Stimulated activated CD8-positive, alpha-beta memory T cell treated with anti-CD3 and anti-CD28 coated beads, Interleukin-12 subunit alpha, Interleukin-12 subunit beta, amount 100 ng/mL, for 24 hours (primary cell): ENCODE results near the gene ATP6V1G3.
"Not testable (repeated sequence)": the region's sequence is repeated elsewhere in the genome, so short reads cannot be mapped to it uniquely, and the experiment has no call there.

Experiments used
- DNase-seq: peaks from one replicate; pipeline ENCODE4 v3.0.0-alpha.2; 2020; ENCODE audit errors: extremely low read depth

ATP6V1G3 gene

DNA sequence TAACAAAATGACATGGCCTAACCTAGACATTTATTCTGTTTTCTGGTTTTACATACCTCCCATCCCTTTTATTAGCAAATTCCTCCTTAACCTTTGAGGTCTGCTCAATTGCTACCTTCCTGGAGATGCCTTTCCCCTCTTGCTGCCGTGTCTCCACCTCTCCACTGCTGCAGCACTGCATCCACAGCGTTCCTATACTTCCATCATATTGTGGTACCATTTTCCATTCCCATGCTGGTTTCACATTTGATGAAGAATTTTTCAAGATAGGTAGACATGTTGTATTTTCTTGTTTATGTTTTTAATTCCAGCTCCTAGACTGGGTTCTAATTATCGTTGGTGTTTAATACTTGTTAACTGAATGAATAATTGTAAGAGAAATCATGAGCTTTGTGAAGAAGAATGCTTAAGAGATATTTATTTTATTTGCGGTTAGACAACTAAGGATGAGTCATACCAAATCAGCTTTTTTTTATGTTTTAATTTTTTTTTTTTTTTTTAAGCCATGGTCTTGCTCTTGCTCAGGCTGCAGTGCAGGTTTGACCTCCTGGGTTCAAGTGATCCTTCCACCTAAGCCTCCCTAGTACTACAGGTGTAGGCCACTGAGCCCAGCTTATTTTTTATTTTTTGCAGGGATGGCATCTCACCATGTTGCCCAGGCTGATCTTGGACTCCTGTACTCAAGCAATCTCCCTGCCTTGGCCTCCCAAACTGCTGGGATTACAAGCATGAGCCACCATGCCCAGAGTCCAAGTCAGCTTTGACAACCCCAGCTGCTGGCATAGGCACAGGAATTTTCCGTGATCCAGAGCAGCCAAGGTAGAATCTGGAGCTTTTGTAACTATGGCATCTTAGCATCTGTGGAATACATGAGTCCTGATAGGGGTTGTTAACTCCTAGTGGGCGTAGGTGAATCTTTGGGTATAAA is 44.0 kb downstream of the ATP6V1G3 start:
- no peak for DNase-seq

DNA sequence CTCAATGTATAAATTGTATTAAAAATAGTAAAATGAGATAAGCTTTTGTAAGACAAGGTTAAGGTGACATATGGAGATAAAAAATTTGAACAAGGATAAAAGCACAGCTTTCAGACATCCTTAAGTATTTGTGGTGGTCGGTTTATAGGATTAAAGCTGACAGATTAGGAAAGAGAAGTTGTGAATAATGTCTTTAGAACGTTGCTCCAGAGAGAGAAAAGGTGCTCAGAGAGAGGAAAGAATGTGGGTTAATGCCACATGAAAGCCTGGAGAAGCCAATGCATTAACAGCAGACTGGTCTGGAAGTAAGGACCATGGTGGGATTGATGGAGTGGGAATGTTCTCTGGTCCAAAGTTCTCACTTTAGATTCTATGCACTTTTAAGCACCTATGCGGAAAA is 44.8 kb downstream of the ATP6V1G3 start:
- DNase-seq = no peak

DNA sequence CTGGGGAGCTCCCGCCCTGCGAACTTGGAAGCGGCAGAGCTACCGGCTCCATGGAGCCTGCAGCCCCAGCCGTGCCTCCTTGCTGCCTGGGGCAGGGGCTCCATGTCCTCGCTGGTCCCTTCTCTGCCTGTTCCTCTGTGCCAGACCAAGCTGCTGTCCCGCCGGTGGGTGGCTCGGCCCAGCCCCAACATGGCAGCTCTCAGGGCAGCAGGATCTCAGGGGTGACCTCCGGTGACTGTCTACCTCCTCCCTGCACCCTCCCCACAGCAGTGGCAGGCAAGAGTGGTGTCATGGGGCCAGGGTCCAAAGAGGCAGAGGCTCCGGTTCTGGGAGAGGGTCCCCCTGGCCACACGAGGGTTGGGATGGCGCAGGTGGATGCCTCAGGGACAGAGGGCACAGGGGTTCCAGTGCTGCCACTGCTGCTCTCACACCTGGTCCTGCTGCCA is 45.8 kb downstream of the ATP6V1G3 start:
- DNase-seq = no peak

DNA sequence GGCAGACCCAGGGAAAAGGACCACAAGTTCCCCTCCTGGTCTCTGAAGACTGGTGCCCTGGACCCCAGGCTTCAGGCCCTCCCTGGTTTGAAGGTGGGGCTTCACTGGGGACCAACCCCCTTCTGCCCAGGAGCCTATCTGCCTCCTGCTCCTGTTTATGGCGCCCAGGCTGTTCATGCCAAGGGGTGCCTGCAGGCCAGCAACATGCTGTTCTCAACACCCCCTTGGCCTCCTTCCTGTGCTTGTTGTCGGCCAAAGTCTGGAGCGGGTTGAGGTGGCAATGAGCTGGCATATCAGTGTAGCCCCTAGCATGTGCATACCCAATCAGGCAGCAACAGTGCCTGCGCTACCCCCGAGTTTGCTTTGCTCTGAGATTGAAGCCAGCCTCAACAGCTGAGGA is 46.3 kb downstream of the ATP6V1G3 start:
- DNase-seq = no peak

DNA sequence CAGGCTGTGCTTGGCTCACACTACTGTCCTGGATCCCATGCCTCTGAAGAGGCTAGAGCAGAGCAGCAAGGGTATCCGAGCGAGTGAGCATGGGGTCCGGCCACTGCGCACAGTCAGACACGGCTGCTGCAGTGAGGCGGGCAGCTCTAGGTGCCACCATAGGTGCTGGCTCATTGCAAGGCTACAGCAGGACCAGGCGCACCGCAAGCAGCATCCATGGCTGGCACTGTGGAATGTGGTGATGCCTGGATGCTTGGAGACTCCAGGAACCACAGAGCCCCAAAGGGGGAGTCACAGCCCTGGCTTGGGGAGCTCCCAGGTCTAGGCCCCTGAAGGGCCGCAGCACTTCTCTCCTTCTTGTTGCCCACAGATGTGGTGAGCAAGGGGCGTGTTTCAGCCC is 47.2 kb downstream of the ATP6V1G3 start:
- no peak for DNase-seq

DNA sequence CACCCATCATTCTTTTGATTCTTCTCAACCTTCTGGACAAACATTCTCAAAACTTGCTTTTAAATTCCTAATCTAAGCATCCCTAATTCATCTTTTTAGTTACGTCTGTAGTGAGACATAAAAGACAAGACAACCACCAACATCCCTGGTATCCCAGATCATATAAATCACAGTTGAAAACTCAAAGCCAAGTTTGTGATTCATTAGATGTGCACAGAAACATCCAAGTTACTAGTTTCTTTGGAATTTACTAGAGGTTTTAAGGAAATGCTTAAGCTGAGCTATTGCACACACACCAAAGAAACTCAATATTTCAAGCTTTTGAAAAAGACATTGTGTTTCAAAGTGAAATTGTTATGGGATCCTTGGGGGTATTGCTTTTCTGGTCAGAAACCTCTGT is 47.6 kb downstream of the ATP6V1G3 start:
- no peak for DNase-seq

DNA sequence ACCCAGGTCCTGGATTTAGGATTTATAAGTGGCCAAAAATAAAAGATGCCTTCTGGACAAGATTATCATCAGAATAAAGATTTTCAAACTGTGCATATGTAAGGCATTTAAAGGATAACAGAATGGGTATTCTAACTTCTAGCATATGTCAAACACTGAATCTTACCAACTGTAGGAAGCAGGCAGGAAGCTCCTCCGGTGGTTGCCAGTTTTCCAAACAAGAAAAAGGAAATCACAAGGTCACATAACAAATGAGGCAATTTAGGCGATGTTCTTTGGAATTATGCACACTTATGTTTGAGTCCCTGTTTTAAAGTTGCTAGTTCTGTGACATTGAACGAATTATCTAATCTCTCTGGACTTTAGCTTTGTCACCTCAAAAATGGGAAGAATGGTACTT is 48.9 kb downstream of the ATP6V1G3 start:
- no peak for DNase-seq

DNA sequence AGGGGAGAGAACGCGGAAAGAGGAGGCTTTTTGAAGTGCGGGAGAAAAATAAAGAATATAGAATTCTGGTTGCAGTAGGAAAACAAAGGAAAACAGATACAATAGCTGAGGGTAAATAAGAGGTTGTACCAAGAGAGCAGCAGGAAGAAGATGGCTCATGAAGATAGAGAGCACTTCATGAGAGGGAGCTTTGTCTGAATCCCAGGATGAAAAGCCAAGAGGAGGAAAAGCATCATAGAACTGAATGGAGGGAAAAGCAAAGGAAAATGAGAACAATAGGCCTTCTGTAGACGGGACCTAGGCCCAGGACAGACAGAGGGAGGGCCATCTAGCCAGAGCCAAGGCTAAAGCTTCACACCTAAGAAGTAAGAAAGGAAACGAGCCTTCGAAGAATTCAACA is 49.5 kb downstream of the ATP6V1G3 start:
- no peak for DNase-seq

DNA sequence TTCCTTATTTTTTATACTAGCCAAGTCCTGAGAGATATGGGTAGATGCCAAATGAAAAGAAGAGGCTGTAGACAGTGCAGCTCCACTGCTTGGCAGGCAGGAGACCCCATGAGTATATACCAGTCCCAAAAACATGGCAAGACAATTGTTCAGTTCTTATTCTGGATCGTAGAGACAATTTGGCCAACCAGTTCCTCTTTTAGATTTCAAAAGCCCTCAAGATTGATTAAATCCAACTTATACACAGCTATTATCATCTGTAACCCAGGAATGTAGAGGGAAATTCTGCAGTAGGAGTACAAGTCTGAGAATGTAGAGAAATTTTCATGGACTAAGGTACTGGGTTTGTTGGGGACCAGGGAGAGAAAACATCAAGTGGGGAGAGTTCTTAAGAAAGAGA is 50.3 kb downstream of the ATP6V1G3 start:
- no peak for DNase-seq

DNA sequence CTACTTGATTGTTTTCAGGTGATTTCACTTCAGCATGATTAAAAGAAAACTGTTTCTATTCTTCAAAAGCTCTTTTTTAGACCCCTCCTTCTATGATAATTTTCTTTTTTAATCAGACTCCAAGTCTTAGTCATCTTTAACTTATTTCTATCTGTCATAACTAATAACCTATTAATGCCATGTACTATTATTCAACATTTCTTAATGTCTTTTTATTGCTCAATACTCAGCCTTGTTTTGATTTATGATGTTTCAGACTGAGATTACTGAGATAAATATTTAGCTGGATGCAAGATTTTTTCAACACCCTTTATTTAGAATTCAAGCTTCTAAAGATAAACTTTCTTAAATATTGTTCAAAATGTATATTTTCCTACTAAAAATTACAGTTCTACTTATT is 53.6 kb downstream of the ATP6V1G3 start:
- DNase-seq = no peak

DNA sequence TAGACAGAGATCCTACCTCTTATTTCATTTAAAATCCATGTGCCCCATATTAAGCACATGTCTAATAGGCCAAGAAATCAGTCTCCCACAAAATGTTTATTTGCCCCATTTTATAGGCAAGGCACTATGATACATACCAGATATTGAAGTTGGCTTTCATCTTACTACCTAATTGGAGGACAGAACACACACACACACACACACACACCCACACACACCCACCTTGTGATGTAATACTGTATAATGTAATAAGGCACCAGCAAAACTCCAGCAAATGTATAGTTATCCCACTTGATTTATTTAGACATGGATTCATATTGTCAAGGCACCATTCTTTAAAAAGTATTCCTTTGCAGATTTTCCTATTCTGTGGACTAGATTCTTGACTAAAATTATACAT is 56.8 kb downstream of the ATP6V1G3 start:
- no peak for DNase-seq

DNA sequence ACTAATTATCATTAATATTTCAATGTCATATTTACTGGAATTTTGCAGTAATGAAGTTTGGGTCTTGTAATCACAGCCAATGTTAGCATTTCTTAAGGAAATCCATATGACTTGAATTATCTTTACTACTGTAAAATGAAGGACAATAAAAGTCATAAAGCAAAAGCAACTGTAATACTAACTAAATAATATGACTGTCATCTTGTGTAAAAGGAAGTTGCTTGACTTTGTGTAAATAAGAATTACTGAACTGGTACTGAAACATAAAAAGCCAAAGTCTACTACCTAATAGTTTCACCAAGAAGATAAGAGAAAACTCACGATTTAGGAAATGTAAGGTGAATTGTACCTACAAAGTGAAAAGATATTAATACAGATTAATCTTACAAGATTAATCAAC is 57.5 kb downstream of the ATP6V1G3 start:
- DNase-seq = no peak

DNA sequence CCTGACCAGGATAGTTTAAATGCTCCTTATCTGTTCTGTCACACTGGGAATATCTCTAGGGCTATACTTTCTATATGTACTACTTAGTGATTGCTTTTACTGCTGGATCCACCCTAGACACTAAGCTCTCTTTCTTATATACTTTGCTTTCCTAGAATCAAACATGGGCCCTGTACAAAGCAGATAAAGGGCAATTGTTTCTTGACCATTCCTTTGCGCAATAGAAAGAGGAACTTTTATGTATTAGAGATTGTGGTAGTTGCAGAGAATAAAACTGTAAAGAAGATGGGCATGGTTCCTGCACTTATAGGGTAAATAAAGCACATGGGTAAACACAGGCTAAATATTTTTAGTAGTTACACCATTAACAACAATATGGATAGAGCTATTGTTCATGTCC is 58.8 kb downstream of the ATP6V1G3 start:
- no peak for DNase-seq

DNA sequence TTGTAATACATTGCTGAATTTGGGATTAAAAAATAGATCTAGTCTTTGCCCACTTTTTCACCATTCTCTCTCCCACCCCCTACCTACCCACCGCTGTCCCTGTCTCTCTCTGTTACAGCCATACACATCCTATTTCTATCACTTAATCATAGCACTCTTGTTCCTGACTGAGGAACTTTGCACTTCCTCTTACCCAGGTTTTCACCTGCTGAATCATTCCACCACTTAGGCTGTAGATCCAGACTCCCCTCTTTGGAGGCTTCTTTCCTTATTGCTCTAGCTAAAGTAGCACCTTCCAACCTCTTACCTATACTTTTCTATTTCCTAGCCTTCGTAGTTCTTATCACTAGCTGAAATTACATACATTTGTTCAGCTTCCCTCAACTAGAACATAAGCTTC is 59.6 kb downstream of the ATP6V1G3 start:
- no peak for DNase-seq

DNA sequence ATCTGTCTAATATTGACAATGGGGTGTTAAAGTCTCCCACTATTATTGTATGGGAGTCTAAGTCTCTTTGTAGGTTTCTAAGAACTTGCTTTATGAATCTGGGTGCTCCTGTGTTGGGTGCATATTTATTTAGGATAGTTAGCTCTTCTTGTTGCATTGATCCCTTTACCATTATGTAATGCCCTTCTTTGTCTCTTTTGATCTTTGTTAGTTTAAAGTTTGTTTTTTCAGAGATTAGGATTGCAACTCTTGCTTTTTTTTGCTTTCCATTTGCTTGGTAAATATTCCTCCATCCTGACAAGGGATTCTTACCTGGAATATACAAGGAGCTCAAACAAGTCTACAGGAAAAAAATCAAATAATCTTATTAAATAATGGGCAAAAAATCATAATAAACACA is 63.1 kb downstream of the ATP6V1G3 start:
- DNase-seq = not testable (repeated sequence)
